Measurements from ENCODE around the gene UBR2. TPM values are rescaled to one million over a fixed set of nuclear protein-coding genes. Genes with fewer than 3 reads are reported as not detected.

UBR2 gene
- total and polyA plus RNA-seq, 2 of the 13 experiments (the other 11 are each of a cell fraction or from before 2014, with no cell fraction given): 17.6 to 29.3 TPM

DNA sequence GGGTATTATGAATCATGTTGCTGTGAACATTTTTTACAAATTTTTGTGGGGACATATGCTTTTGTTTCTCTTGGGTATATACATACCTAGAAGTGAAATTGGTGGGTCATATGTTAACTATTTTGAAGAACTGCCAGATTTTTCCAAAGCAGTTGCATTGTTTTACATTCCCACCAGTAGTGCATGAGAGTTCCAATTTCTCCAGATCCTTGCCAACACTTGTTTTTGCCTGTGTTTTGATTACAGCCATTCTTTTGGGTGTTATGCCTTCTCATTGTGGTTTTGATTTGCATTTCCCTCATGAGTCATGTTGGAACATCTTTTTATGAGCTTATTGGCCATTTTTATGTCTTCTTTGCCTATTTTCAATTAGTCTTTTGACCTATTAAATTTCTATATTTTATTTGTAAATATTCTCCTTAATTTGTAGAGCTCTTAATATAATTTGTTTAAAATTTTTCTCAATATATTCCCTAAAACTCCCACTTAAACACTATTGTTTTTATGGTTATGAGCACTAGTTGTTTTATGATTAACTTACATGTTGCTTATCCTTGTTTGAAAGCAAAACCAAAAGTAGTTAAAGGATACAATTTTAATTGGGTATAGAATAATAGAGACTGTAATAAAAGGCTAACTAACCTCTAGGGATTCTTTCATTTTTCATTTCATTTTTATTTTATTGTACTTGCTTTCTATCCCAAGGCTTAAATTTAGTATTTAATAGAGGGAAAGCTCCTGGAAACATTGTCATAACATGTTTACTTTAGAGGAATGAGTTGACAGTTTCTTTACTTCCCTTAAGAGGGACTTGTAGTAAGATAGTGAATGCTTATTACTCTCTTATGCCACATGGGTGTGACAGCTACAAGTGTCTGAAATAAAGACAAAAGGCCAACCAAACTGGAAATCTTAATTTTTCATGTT, 5.5 kb downstream of the UBR2 start (continued):
- TF ChIP-seq RBAK (CRISPR knock-in tag; IDR thresholded peaks at IDR 0.05): peak; percentile 51; the same call in 1 of the 2 replicates
- TF ChIP-seq ZNF432 (CRISPR knock-in tag; IDR thresholded peaks at IDR 0.05; ENCODE audit: borderline replicate concordance): no peak
- TF ChIP-seq ZNF264 (CRISPR knock-in tag; IDR thresholded peaks at IDR 0.05): no peak
- TF ChIP-seq, protein P1, sequence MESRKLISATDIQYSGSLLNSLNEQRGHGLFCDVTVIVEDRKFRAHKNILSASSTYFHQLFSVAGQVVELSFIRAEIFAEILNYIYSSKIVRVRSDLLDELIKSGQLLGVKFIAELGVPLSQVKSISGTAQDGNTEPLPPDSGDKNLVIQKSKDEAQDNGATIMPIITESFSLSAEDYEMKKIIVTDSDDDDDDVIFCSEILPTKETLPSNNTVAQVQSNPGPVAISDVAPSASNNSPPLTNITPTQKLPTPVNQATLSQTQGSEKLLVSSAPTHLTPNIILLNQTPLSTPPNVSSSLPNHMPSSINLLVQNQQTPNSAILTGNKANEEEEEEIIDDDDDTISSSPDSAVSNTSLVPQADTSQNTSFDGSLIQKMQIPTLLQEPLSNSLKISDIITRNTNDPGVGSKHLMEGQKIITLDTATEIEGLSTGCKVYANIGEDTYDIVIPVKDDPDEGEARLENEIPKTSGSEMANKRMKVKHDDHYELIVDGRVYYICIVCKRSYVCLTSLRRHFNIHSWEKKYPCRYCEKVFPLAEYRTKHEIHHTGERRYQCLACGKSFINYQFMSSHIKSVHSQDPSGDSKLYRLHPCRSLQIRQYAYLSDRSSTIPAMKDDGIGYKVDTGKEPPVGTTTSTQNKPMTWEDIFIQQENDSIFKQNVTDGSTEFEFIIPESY (CRISPR knock-in tag; IDR thresholded peaks at IDR 0.05): no peak
- TF ChIP-seq, protein P2, sequence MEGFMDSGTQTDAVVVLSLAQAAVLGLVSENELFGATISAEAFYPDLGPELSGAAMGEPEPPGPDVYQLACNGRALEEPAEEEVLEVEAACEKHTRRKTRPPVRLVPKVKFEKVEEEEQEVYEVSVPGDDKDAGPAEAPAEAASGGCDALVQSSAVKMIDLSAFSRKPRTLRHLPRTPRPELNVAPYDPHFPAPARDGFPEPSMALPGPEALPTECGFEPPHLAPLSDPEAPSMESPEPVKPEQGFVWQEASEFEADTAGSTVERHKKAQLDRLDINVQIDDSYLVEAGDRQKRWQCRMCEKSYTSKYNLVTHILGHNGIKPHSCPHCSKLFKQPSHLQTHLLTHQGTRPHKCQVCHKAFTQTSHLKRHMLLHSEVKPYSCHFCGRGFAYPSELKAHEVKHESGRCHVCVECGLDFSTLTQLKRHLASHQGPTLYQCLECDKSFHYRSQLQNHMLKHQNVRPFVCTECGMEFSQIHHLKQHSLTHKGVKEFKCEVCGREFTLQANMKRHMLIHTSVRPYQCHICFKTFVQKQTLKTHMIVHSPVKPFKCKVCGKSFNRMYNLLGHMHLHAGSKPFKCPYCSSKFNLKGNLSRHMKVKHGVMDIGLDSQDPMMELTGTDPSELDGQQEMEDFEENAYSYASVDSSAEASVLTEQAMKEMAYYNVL (CRISPR knock-in tag; IDR thresholded peaks at IDR 0.05; ENCODE audit: borderline replicate concordance): no peak
- TF ChIP-seq, protein P3, sequence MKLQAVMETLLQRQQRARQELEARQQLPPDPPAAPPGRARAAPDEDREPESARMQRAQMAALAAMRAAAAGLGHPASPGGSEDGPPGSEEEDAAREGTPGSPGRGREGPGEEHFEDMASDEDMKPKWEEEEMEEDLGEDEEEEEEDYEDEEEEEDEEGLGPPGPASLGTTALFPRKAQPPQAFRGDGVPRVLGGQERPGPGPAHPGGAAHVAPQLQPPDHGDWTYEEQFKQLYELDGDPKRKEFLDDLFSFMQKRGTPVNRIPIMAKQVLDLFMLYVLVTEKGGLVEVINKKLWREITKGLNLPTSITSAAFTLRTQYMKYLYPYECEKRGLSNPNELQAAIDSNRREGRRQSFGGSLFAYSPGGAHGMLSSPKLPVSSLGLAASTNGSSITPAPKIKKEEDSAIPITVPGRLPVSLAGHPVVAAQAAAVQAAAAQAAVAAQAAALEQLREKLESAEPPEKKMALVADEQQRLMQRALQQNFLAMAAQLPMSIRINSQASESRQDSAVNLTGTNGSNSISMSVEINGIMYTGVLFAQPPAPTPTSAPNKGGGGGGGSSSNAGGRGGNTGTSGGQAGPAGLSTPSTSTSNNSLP (IDR thresholded peaks at IDR 0.05; ENCODE audit: low read depth, low read length): no peak
- no peak for TF ChIP-seq FOXA1 (IDR thresholded peaks at IDR 0.05)
- peak; percentile 43; the same call in 1 of the 2 replicates for TF ChIP-seq FOXA1 (CRISPR knock-in tag; IDR thresholded peaks at IDR 0.05)
- TF ChIP-seq GATA4 (IDR thresholded peaks at IDR 0.05; ENCODE audit: borderline replicate concordance, low read depth): no peak
- TF ChIP-seq SMAD3 (CRISPR knock-in tag; IDR thresholded peaks at IDR 0.05): no peak
- TF ChIP-seq TMF1 (CRISPR knock-in tag; IDR thresholded peaks at IDR 0.05; ENCODE audit: low read depth): no peak
- no peak for TF ChIP-seq POLR2A (IDR thresholded peaks at IDR 0.05; ENCODE audit: insufficient read depth in 1 of 2, low read depth in 2 of 2, low read length in 2 of 2)
- peak; percentile 57 for TF ChIP-seq ZFP36 (IDR thresholded peaks at IDR 0.05; ENCODE audit: borderline replicate concordance, low read depth, low read length, partially characterized antibody)
- peak; percentile 99 for TF ChIP-seq ZNF7 (CRISPR knock-in tag; IDR thresholded peaks at IDR 0.05)
- no peak for TF ChIP-seq HNRNPUL1 (IDR thresholded peaks at IDR 0.05; ENCODE audit: low read depth, low read length)
- peak; percentile 62 for TF ChIP-seq NFE2L2 (IDR thresholded peaks at IDR 0.05; ENCODE audit: low read length)
- no peak for TF ChIP-seq TGIF2 (CRISPR knock-in tag; IDR thresholded peaks at IDR 0.05)
- TF ChIP-seq ELF4 (CRISPR knock-in tag; IDR thresholded peaks at IDR 0.05; ENCODE audit: borderline replicate concordance): no peak
- 0 out of 2 replicates have a peak, but pooled peaks have one; percentile 22 for TF ChIP-seq SAP130 (CRISPR knock-in tag; IDR thresholded peaks at IDR 0.05; ENCODE audit: low read depth)
- TF ChIP-seq ZKSCAN5 (CRISPR knock-in tag; IDR thresholded peaks at IDR 0.05): no peak
- TF ChIP-seq PITX1 (CRISPR knock-in tag; IDR thresholded peaks at IDR 0.05): no peak
- 0 out of 2 replicates have a peak, but pooled peaks have one; percentile 41 for TF ChIP-seq NFE2 (CRISPR knock-in tag; IDR thresholded peaks at IDR 0.05)
- no peak for TF ChIP-seq DDIT3 (CRISPR knock-in tag; IDR thresholded peaks at IDR 0.05)
- no peak for TF ChIP-seq ZNF350 (CRISPR knock-in tag; IDR thresholded peaks at IDR 0.05; ENCODE audit: borderline replicate concordance, low read depth)
- no peak for TF ChIP-seq KDM4B (CRISPR knock-in tag; IDR thresholded peaks at IDR 0.05)
- no peak for TF ChIP-seq MED1 (CRISPR knock-in tag; IDR thresholded peaks at IDR 0.05)
